Measurements from ENCODE around the gene ARFRP1.
"Not testable (repeated sequence)": the region's sequence is repeated elsewhere in the genome, so short reads cannot be mapped to it uniquely, and the experiment has no call there.

ARFRP1 gene

GRCh38 chr20:63678071-63678470, 29.7 kb downstream of the ARFRP1 start:
- DNase-seq (ENCODE audit: low read depth, low spot score), result no peak

- no peak for DNase-seq (ENCODE audit: low read depth, low spot score)
These were observed 32.0 kb downstream of the ARFRP1 start for GRCh38 chr20:63675681-63676368.

GRCh38 chr20:63673951-63674350, 33.8 kb downstream of the ARFRP1 start:
- no peak for DNase-seq (ENCODE audit: low read depth, low spot score)

- DNase-seq (ENCODE audit: low read depth, low spot score), result no peak
These were observed 35.1 kb downstream of the ARFRP1 start for GRCh38 chr20:63672666-63673065.

- not testable (repeated sequence) for DNase-seq (ENCODE audit: low read depth, low spot score)
These were observed 36.1 kb downstream of the ARFRP1 start for GRCh38 chr20:63671695-63672094.

GRCh38 chr20:63668351-63668750, 39.4 kb downstream of the ARFRP1 start:
- no peak for DNase-seq (ENCODE audit: low read depth, low spot score)

GRCh38 chr20:63667858-63668257, 39.9 kb downstream of the ARFRP1 start:
- DNase-seq (ENCODE audit: low read depth, low spot score), result no peak

GRCh38 chr20:63665708-63666107, 42.1 kb downstream of the ARFRP1 start:
- DNase-seq (ENCODE audit: low read depth, low spot score), result no peak

GRCh38 chr20:63664861-63665594, 42.7 kb downstream of the ARFRP1 start:
- peak; percentile 50 for DNase-seq (ENCODE audit: low read depth, low spot score)

GRCh38 chr20:63664143-63664851, 43.5 kb downstream of the ARFRP1 start:
- no peak for DNase-seq (ENCODE audit: low read depth, low spot score)

- DNase-seq (ENCODE audit: low read depth, low spot score), result no peak
These were observed 44.3 kb downstream of the ARFRP1 start for GRCh38 chr20:63663332-63664066.

GRCh38 chr20:63662813-63663189, 45.0 kb downstream of the ARFRP1 start:
- no peak for DNase-seq (ENCODE audit: low read depth, low spot score)

- DNase-seq (ENCODE audit: low read depth, low spot score), result no peak
These were observed 45.6 kb downstream of the ARFRP1 start for GRCh38 chr20:63661959-63662812.

GRCh38 chr20:63661108-63661507, 46.7 kb downstream of the ARFRP1 start:
- no peak for DNase-seq (ENCODE audit: low read depth, low spot score)

GRCh38 chr20:63660622-63661021, 47.2 kb downstream of the ARFRP1 start:
- DNase-seq (ENCODE audit: low read depth, low spot score), result no peak

- not testable (repeated sequence) for DNase-seq (ENCODE audit: low read depth, low spot score)
These were observed 47.6 kb downstream of the ARFRP1 start for GRCh38 chr20:63660174-63660573.

GRCh38 chr20:63659370-63659769, 48.4 kb downstream of the ARFRP1 start:
- peak; percentile 63 for DNase-seq (ENCODE audit: low read depth, low spot score)

GRCh38 chr20:63658749-63659187, 49.0 kb downstream of the ARFRP1 start:
- no peak for DNase-seq (ENCODE audit: low read depth, low spot score)

- DNase-seq (ENCODE audit: low read depth, low spot score), result peak; percentile 94
These were observed 49.6 kb downstream of the ARFRP1 start, which contains the start of gene RTEL1 for GRCh38 chr20:63657937-63658748. TSS of gene RTEL1 (plus strand) at chr20:63658312. CDS start at chr20:63659403, 1,091 bp downstream.
